Panc1 (cell line): Measurements from ENCODE around the gene SRSF9. TPM values are rescaled to one million over a fixed set of nuclear protein-coding genes. Genes with fewer than 3 reads are reported as not detected.
A peak's percentile ranks its signal among the peaks of the same experiment; 100 is the strongest.

Experiments used
- ATAC-seq: fragments of 200-7000 bp; cut with Tn5 transposase; 2 replicates; pipeline ENCODE4 v1.9.1; 2020; ENCODE audit warnings: mild to moderate bottlenecking, moderate library complexity
- BruUV-seq: library from RNA; stranded (reverse); fragments of 400-500 nt; replicated peaks from 2 replicates; lab custom pipeline; 2021; lab: Mats Ljungman, UMichigan
- CTCF ChIA-PET: fragments of 300-600 bp; sonication (Branson Sonifier 250); formaldehyde crosslinking; loops from one replicate; lab custom pipeline; 2022; ENCODE audit warnings: antibody characterized with exemption; lab: Charles Lee
- POLR2A ChIA-PET: fragments of 300-600 bp; sonication (Branson Sonifier 250); formaldehyde crosslinking; loops from one replicate; lab custom pipeline; 2022; ENCODE audit warnings: antibody characterized with exemption; lab: Charles Lee
- DNase-seq: peaks from one replicate; pipeline ENCODE4 v3.0.0-alpha.2; 2010; ENCODE audit warnings: low read depth, low spot score
- H3K27ac ChIP-seq: 2 replicates; pipeline ENCODE4 v1.5.1; 2011; ENCODE audit warnings: mild to moderate bottlenecking, low read length, inconsistent platforms
- H3K27me3 ChIP-seq: fragments of 200-500 bp; sonication (Bioruptor generic); 2 replicates; pipeline ENCODE4 v1.6.0; 2014; ENCODE audit warnings: low read length, inconsistent platforms; ENCODE audit not compliant: control insufficient read depth, insufficient read depth
- H3K36me3 ChIP-seq: fragments of 200-500 bp; sonication (Bioruptor generic); 2 replicates; pipeline ENCODE4 v1.5.1; 2014; ENCODE audit warnings: inconsistent platforms, mild to moderate bottlenecking, low read length, moderate library complexity; ENCODE audit not compliant: control insufficient read depth, insufficient read depth
- H3K4me1 ChIP-seq: 2 replicates; pipeline ENCODE4 v1.5.1; 2011; ENCODE audit warnings: inconsistent platforms, mild to moderate bottlenecking, low read length, moderate library complexity; ENCODE audit not compliant: control insufficient read depth, insufficient read depth
- H3K4me3 ChIP-seq, 2 experiments: 2 replicates each; pipeline ENCODE4 v1.5.1; 2011 to 2012; ENCODE audit warnings: low read depth in 2 of 2, low read length in 2 of 2, mild to moderate bottlenecking in 2 of 2, inconsistent platforms in 1 of 2, moderate library complexity in 1 of 2
- H3K9me3 ChIP-seq: fragments of 200-500 bp; sonication (Bioruptor generic); 2 replicates; pipeline ENCODE4 v1.5.1; 2014; ENCODE audit warnings: low read depth, mild to moderate bottlenecking, inconsistent platforms, low read length, moderate library complexity; ENCODE audit not compliant: control insufficient read depth, insufficient read depth
- POLR2AphosphoS5 ChIP-seq: IDR thresholded peaks from 2 replicates; pipeline ENCODE4 v1.6.1; 2012; ENCODE audit warnings: mild to moderate bottlenecking, low read depth, low read length, moderate library complexity
- REST ChIP-seq, 2 experiments: IDR thresholded peaks; 2 replicates each; pipeline ENCODE4 v1.6.1; 2011 to 2012; ENCODE audit warnings: low read depth in 2 of 2, control low read depth in 1 of 2, low read length in 1 of 2, mild to moderate bottlenecking in 1 of 2, moderate library complexity in 1 of 2; ENCODE audit not compliant: insufficient read depth in 1 of 2
- SIN3A ChIP-seq: IDR thresholded peaks from 2 replicates; pipeline ENCODE4 v1.6.1; 2012; ENCODE audit warnings: low read depth, mild to moderate bottlenecking, low read length, moderate library complexity, borderline replicate concordance; ENCODE audit not compliant: insufficient read depth
- TCF7L2 ChIP-seq: IDR thresholded peaks from 2 replicates; pipeline ENCODE4 v1.6.1; 2011; ENCODE audit warnings: mild to moderate bottlenecking, low read depth, low read length, inconsistent platforms
- in situ Hi-C: cut with HindIII; loops from 2 replicates; pipeline ENCODE4 v1.10.0; 2016; ENCODE audit warnings: low sequenced_read_pairs, low pct_unique_long_range_greater_than_20kb
- intact Hi-C: fragments of 100-400 bp; cut with micrococcal nuclease; formaldehyde crosslinking; loops from one replicate; pipeline ENCODE4 v1.10.0; 2022; ENCODE audit not compliant: unreplicated experiment
- total RNA-seq: library from RNA; stranded (reverse); gene quantifications from one replicate; pipeline ENCODE4 v1.2.1, GENCODE V29; 2021; ENCODE audit not compliant: unreplicated experiment
- TF ChIP-seq, protein P1 (sequence below): fragments of 450-650 bp; IDR thresholded peaks from 2 replicates; pipeline ENCODE4 v1.5.1; 2017; ENCODE audit warnings: mild to moderate bottlenecking

Gene SRSF9
- total RNA-seq, 1 experiment from 2014 or later = 269 TPM

- in situ Hi-C loops (no loop called here), intact Hi-C loops (no loop called here)
- TF ChIP-seq TCF7L2 (no peak), POLR2AphosphoS5 (no peak), REST (IDR thresholded peaks at IDR 0.05; ENCODE audit: insufficient read depth in 1 of 2, low read depth in 2 of 2, low read length in 1 of 2) (no peak), SIN3A (no peak)
- TF ChIP-seq, protein P1, sequence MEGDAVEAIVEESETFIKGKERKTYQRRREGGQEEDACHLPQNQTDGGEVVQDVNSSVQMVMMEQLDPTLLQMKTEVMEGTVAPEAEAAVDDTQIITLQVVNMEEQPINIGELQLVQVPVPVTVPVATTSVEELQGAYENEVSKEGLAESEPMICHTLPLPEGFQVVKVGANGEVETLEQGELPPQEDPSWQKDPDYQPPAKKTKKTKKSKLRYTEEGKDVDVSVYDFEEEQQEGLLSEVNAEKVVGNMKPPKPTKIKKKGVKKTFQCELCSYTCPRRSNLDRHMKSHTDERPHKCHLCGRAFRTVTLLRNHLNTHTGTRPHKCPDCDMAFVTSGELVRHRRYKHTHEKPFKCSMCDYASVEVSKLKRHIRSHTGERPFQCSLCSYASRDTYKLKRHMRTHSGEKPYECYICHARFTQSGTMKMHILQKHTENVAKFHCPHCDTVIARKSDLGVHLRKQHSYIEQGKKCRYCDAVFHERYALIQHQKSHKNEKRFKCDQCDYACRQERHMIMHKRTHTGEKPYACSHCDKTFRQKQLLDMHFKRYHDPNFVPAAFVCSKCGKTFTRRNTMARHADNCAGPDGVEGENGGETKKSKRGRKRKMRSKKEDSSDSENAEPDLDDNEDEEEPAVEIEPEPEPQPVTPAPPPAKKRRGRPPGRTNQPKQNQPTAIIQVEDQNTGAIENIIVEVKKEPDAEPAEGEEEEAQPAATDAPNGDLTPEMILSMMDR = no peak
- BruUV-seq = TSS peak; percentile 67
- CTCF ChIA-PET = no interaction called here
- H3K4me3 ChIP-seq = peak overlapping the region; percentile 94 to 96
- H3K27me3 ChIP-seq = no peaks in the 10 kb centered on the region
- H3K9me3 ChIP-seq = no peaks in the 10 kb centered on the region
- peaks cover 33% of the 10 kb centered on the region for H3K36me3 ChIP-seq
- ATAC-seq (0 out of 2 replicates have a peak, but pooled peaks have one; percentile 1), DNase-seq (no peak)
- H3K27ac ChIP-seq = peak overlapping the region; percentile 88
- H3K4me1 ChIP-seq = peaks cover 29% of the 10 kb centered on the region; the same call in 1 of the 2 replicates
- POLR2A ChIA-PET = no interaction called here
Observed at GRCh38 chr12:120468325-120468820, 1.2 kb downstream of the SRSF9 start.

- Histone ChIP-seq H3K4me3 (no peak overlapping the region), H3K27me3 (no peaks in the 10 kb centered on the region)
- intact Hi-C loops = no loop called here
Observed at GRCh38 chr12:120467439-120467838, 2.1 kb downstream of the SRSF9 start.

More at GRCh38 chr12:120467439-120467838, 2.1 kb downstream of the SRSF9 start:
- ATAC-seq = no peak
- Histone ChIP-seq H3K4me1 (peaks cover 28% of the 10 kb centered on the region; the same call in 1 of the 2 replicates), H3K9me3 (no peaks in the 10 kb centered on the region), H3K27ac (peak overlapping the region; percentile 88; the same call in 1 of the 2 replicates), H3K36me3 (peaks cover 40% of the 10 kb centered on the region)
- no peak for TF ChIP-seq REST (IDR thresholded peaks at IDR 0.05; ENCODE audit: insufficient read depth in 1 of 2, low read depth in 2 of 2, low read length in 1 of 2)
- no peak for TF ChIP-seq POLR2AphosphoS5
- no peak for TF ChIP-seq SIN3A
- TF ChIP-seq, protein P1 = no peak
- no peak for TF ChIP-seq TCF7L2
- ChIA-PET CTCF (interaction anchor here (1.3 kb wide), 1 partner anchor 14 kb away, joined by 4 read pairs; no protein-coding TSS in a partner anchor), POLR2A (no interaction called here)
- in situ Hi-C loops = no loop called here
- DNase-seq = no peak
- no TSS peak for BruUV-seq
